IPS-20b (cell line): Measurements from ENCODE around the gene PSTK.
A peak's percentile ranks its signal among the peaks of the same experiment; 100 is the strongest.

Experiments used
- H3K27ac ChIP-seq: one replicate; pipeline ENCODE4 v1.5.1; 2013; ENCODE audit warnings: low read length
- H3K27me3 ChIP-seq: 2 replicates; pipeline ENCODE4 v1.6.1; 2013; ENCODE audit warnings: mild to moderate bottlenecking, low read length, inconsistent platforms; ENCODE audit not compliant: insufficient read depth
- H3K36me3 ChIP-seq: 2 replicates; pipeline ENCODE4 v1.6.1; 2013; ENCODE audit warnings: low read depth, mild to moderate bottlenecking, inconsistent platforms, low read length, moderate library complexity; ENCODE audit not compliant: insufficient read depth
- H3K4me1 ChIP-seq: 2 replicates; pipeline ENCODE4 v1.6.1; 2013; ENCODE audit warnings: mild to moderate bottlenecking, control low read depth, inconsistent platforms, low read length, moderate library complexity; ENCODE audit not compliant: insufficient read depth
- H3K4me3 ChIP-seq: 2 replicates; pipeline ENCODE4 v1.5.1; 2013; ENCODE audit warnings: mild to moderate bottlenecking, low read length, inconsistent platforms
- H3K9ac ChIP-seq: 2 replicates; pipeline ENCODE4 v1.6.1; 2013; ENCODE audit warnings: low read depth, mild to moderate bottlenecking, inconsistent platforms, low read length, moderate library complexity
- H3K9me3 ChIP-seq: 2 replicates; pipeline ENCODE4 v1.6.1; 2013; ENCODE audit warnings: mild to moderate bottlenecking, low read depth, low read length, inconsistent platforms; ENCODE audit not compliant: insufficient read depth

Gene PSTK

GRCh38 chr10:122995936-122996335 lies 15.7 kb downstream of the PSTK start:
- H3K27ac ChIP-seq = no peak overlapping the region
- no peaks in the 10 kb centered on the region for H3K4me1 ChIP-seq
- no peak overlapping the region for H3K4me3 ChIP-seq
- H3K27me3 ChIP-seq = no peaks in the 10 kb centered on the region
- H3K36me3 ChIP-seq = peaks cover 58% of the 10 kb centered on the region
- no peak overlapping the region for H3K9ac ChIP-seq
- H3K9me3 ChIP-seq = no peaks in the 10 kb centered on the region

GRCh38 chr10:122997864-122998263 lies 17.7 kb downstream of the PSTK start:
- Histone ChIP-seq H3K9ac (no peak overlapping the region), H3K36me3 (peaks cover 44% of the 10 kb centered on the region), H3K27ac (no peak overlapping the region), H3K27me3 (no peaks in the 10 kb centered on the region), H3K4me1 (no peaks in the 10 kb centered on the region), H3K9me3 (no peaks in the 10 kb centered on the region), H3K4me3 (no peak overlapping the region)

- Histone ChIP-seq H3K9ac (no peak overlapping the region), H3K27ac (no peak overlapping the region)
Observed at GRCh38 chr10:122998360-122998917, 18.2 kb downstream of the PSTK start.

DNA sequence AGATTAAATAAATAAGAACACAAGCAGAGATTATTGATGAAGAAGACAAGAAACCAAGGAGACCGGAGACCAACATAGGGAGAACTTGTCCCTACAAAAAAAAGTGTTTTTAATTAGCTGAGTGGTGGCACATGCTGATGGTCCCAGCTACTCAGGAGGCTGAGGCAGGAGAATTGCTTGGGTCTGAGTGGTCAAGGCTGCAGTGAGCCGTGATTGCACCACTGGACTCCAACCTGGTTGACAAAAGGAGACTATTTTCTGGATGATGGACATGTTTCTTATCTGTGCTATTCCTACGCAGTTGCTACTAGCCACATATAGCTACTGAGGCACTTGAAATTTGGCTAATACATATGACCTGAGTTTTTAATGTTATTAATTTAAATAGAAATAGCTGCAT lies 18.7 kb downstream of the PSTK start:
- Histone ChIP-seq H3K27ac (no peak overlapping the region), H3K4me3 (no peak overlapping the region), H3K27me3 (no peaks in the 10 kb centered on the region), H3K9ac (no peak overlapping the region), H3K9me3 (no peaks in the 10 kb centered on the region), H3K36me3 (peaks cover 40% of the 10 kb centered on the region), H3K4me1 (no peaks in the 10 kb centered on the region)

More at GRCh38 chr10:122998360-122998917, 18.2 kb downstream of the PSTK start:
- Histone ChIP-seq H3K36me3 (peaks cover 44% of the 10 kb centered on the region), H3K4me3 (no peak overlapping the region), H3K4me1 (no peaks in the 10 kb centered on the region), H3K27me3 (no peaks in the 10 kb centered on the region), H3K9me3 (no peaks in the 10 kb centered on the region)

DNA sequence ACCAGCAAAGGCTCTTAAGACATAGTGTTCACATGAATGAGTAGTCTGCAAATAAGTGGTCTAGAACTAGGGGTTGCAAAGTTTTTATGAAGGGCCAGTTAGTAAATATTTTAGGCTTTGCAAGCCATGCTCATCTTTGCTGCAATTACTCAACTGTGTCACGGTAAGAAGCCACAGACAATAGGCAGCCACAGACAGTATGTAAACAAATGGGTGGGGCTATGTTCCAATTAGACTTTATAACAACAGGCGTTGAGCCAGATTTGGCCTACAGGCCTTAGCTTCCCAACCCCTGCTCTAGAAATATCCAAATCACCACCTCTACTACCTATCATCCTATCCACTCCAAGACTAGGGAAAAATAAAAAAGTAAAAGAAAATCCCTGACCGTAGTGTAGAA lies 19.1 kb downstream of the PSTK start:
- H3K27ac ChIP-seq = no peak overlapping the region
- H3K4me1 ChIP-seq = no peaks in the 10 kb centered on the region
- H3K27me3 ChIP-seq = no peaks in the 10 kb centered on the region
- no peaks in the 10 kb centered on the region for H3K9me3 ChIP-seq
- H3K4me3 ChIP-seq = no peak overlapping the region
- H3K36me3 ChIP-seq = peaks cover 36% of the 10 kb centered on the region
- no peak overlapping the region for H3K9ac ChIP-seq

GRCh38 chr10:123000155-123000554 lies 20.0 kb downstream of the PSTK start:
- Histone ChIP-seq H3K27ac (no peak overlapping the region), H3K9me3 (no peaks in the 10 kb centered on the region), H3K9ac (no peak overlapping the region), H3K36me3 (peaks cover 28% of the 10 kb centered on the region), H3K4me3 (no peak overlapping the region), H3K4me1 (no peaks in the 10 kb centered on the region), H3K27me3 (no peaks in the 10 kb centered on the region)

DNA sequence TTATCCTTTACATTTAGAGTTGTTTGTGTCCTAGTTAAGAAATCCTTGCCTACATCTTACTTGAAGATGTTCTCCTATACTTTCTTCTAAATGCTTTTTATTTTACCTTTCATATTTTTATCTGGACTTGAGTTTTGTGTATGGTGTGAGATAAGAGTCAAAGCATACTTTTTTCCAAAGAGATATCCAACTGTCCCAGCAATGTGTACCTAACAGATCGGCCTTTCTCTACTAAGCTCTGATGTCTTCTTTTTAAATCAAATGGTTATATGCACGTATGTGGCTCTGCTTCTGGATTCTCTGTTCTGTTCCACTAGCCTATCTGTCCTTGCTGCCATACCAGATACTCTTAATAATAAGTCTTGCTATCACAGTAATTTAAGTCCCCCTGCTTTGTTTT lies 21.2 kb downstream of the PSTK start:
- peaks cover 21% of the 10 kb centered on the region; the same call in 1 of the 2 replicates for H3K36me3 ChIP-seq
- H3K9me3 ChIP-seq = no peaks in the 10 kb centered on the region

GRCh38 chr10:123004298-123004697 lies 24.1 kb downstream of the PSTK start:
- Histone ChIP-seq H3K4me1 (peaks cover 3% of the 10 kb centered on the region; the same call in 1 of the 2 replicates), H3K27ac (no peak overlapping the region), H3K36me3 (0 out of 2 replicates have a peak, but pooled peaks cover 5% of the 10 kb centered on the region), H3K4me3 (no peak overlapping the region), H3K27me3 (peaks cover 2% of the 10 kb centered on the region; the same call in 1 of the 2 replicates), H3K9me3 (no peaks in the 10 kb centered on the region), H3K9ac (no peak overlapping the region)

More for the DNA sequence above, 21.2 kb downstream of the PSTK start:
- no peak overlapping the region for H3K4me3 ChIP-seq
- H3K27me3 ChIP-seq = no peaks in the 10 kb centered on the region
- no peak overlapping the region for H3K27ac ChIP-seq
- no peak overlapping the region for H3K9ac ChIP-seq
- no peaks in the 10 kb centered on the region for H3K4me1 ChIP-seq

- Histone ChIP-seq H3K4me3 (peak overlapping the region; percentile 81), H3K4me1 (peaks cover 9% of the 10 kb centered on the region; the same call in 1 of the 2 replicates), H3K9me3 (no peaks in the 10 kb centered on the region), H3K9ac (peak overlapping the region; percentile 87), H3K27ac (no peak overlapping the region), H3K36me3 (0 out of 2 replicates have a peak, but pooled peaks cover 5% of the 10 kb centered on the region), H3K27me3 (peaks cover 24% of the 10 kb centered on the region)
Observed at GRCh38 chr10:123007558-123008354, 27.6 kb downstream of the PSTK start.

GRCh38 chr10:123008355-123009104 lies 28.3 kb downstream of the PSTK start, which contains the start of the genes ACADSB and IKZF5:
Gene ACADSB (plus strand): TSS chr10:123009006. CDS start chr10:123009030, 24 bp downstream.
Gene IKZF5 (minus strand): TSS chr10:123008795. CDS start chr10:122998625, 10,170 bp downstream.
- Histone ChIP-seq H3K4me1 (peaks cover 9% of the 10 kb centered on the region; the same call in 1 of the 2 replicates), H3K9ac (peak within 1 kb of the TSS; percentile 87), H3K27me3 (peaks cover 24% of the 10 kb centered on the region), H3K36me3 (0 out of 2 replicates have a peak, but pooled peaks cover 5% of the 10 kb centered on the region), H3K27ac (no peak within 1 kb of the TSS), H3K4me3 (peak within 1 kb of the TSS; percentile 81), H3K9me3 (no peaks in the 10 kb centered on the region)

GRCh38 chr10:123009105-123009820 lies 29.1 kb downstream of the PSTK start:
- Histone ChIP-seq H3K4me3 (peak overlapping the region; percentile 81), H3K27ac (no peak overlapping the region), H3K27me3 (peaks cover 24% of the 10 kb centered on the region), H3K9ac (peak overlapping the region; percentile 80), H3K4me1 (peaks cover 9% of the 10 kb centered on the region; the same call in 1 of the 2 replicates), H3K9me3 (no peaks in the 10 kb centered on the region), H3K36me3 (0 out of 2 replicates have a peak, but pooled peaks cover 5% of the 10 kb centered on the region)
